ENCODE data around the gene SMAD6. TPM values are rescaled to one million over a fixed set of nuclear protein-coding genes. Genes with fewer than 3 reads are reported as not detected.
A peak's percentile ranks its signal among the peaks of the same experiment; 100 is the strongest.

The SMAD6 gene
- total RNA-seq, 4 donors from 2014 or later, result 9.4 to 18.9 (median 14.3) TPM

DNA sequence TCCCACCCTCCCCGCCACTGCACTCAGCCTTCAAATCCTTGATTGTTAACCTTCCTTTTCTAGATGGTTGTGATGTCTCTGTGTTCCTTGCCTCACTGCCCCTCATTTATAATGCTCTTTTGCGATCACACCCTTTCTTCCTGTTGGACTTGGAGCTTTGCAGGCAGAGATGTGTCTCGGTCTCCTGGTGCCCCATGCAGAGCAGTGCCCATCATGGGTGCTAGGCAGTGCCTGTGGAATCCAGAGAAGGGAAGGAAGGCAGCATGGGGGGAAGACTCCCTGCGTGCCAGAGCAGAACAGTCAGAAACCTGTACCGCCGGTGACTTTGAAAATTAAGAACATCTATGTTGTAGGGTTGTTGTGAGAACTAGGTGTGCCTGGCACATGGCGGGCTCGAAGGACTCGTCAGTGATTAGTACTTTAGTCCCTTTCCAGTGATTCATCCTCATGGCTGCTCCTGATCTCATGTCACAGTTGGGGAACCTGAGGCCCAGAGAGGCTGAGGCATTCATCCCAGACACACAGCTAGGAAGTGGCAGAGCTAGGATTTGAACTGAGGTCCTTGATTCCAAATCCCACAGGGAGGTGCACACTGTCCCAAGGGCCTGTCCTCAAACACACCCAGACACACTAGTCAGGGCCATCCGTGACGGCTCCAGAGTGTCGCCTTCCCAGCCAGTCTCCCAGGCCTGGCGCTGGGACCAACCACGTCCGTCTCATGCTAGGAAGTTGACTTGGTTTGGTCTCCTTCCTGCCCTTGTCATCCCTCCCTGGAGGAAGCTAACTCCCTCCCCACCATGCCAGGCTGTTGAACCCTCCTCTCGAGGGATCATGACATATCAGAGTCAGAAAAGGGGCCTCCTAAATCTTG, 58.3 kb downstream of the SMAD6 start:
- peak overlapping the region; percentile 64 to 73 (median 71) for H3K27ac ChIP-seq (replicated peaks in 1 of 4)
- DNase-seq (ENCODE audit: extremely low spot score), result no peak
- H3K36me3 ChIP-seq, result peaks cover 0 to 3% (median 0%) of the 10 kb centered on the region in 4 donors
- H3K9me3 ChIP-seq, result peaks cover 0 to 4% (median 3%) of the 10 kb centered on the region in 4 donors
- 89% methylated on average over 16 of the region's 16 CpGs for WGBS
- H3K4me3 ChIP-seq, result no peak overlapping the region
- no peaks in the 10 kb centered on the region for H3K27me3 ChIP-seq
- H3K4me1 ChIP-seq, result peaks cover 49 to 72% (median 56%) of the 10 kb centered on the region in 4 donors
- intact Hi-C loops (cut with DNase I), result no loop called here
- no peak for TF ChIP-seq POLR2AphosphoS5 (IDR thresholded peaks at IDR 0.05)
- TF ChIP-seq CTCF (IDR thresholded peaks at IDR 0.05), result no peak
- no peak for TF ChIP-seq POLR2A (IDR thresholded peaks at IDR 0.05; ENCODE audit: low read depth)
- no peak for TF ChIP-seq EP300 (IDR thresholded peaks at IDR 0.05)

DNA sequence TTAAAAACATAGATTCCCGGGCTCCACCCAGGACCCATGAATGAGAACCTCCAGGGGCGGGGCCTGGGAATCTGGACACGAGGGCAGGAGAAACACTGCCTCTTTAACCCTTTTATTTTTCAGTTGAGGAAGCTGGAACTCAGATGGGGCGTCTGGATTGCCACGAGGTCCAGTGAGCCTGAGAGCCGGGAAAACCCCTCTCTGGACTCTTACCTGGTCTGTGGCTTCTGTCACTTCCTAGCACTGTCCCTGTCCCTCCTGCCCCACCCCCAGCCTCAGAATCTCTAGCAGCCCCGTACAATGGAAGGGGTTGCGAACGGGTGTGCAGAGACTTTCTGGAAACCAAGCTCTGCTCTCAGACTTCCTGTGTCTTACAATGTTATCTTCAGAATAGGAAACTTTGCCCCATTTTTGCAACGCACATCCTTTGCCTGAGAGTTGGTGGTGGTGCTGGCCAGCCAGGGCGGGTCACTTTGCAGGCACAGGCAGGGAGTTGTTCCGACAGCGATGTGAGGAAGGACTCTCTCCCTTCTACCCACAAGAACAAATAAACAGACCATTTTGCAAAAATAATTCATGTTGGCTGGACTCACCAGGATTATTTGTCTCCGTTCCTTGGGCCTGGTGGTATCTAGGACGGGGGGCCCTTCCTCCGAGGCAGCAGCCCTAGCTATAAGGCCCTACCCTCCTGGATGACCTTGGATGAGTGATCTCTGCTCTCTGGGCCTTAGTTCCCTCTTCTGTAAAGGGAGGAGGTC, 59.1 kb downstream of the SMAD6 start:
- 43% methylated on average over 14 of the region's 16 CpGs for WGBS
- Histone ChIP-seq H3K9me3 (no peaks in the 10 kb centered on the region), H3K4me1 (peaks cover 57 to 80% (median 64%) of the 10 kb centered on the region in 4 donors), H3K36me3 (no peaks in the 10 kb centered on the region), H3K27ac (replicated peaks in 1 of 4) (peak overlapping the region; percentile 64 to 73 (median 71)), H3K4me3 (no peak overlapping the region), H3K27me3 (no peaks in the 10 kb centered on the region)
- intact Hi-C loops (cut with DNase I), result no loop called here
- TF ChIP-seq POLR2A (IDR thresholded peaks at IDR 0.05; ENCODE audit: low read depth), result no peak
- TF ChIP-seq POLR2AphosphoS5 (IDR thresholded peaks at IDR 0.05), result peak in 1 of 2 donors; percentile 26
- no peak for TF ChIP-seq CTCF (IDR thresholded peaks at IDR 0.05)
- DNase-seq (ENCODE audit: extremely low spot score), result no peak

GRCh38 chr15:66761726-66762595, 59.9 kb downstream of the SMAD6 start:
- TF ChIP-seq POLR2AphosphoS5 (IDR thresholded peaks at IDR 0.05) (no peak), POLR2A (IDR thresholded peaks at IDR 0.05; ENCODE audit: low read depth) (no peak), EP300 (IDR thresholded peaks at IDR 0.05) (no peak), CTCF (IDR thresholded peaks at IDR 0.05) (no peak)
- peaks cover 63 to 86% (median 71%) of the 10 kb centered on the region in 4 donors for H3K4me1 ChIP-seq
- H3K27me3 ChIP-seq, result no peaks in the 10 kb centered on the region
- no peaks in the 10 kb centered on the region for H3K36me3 ChIP-seq
- H3K9me3 ChIP-seq, result no peaks in the 10 kb centered on the region
- DNase-seq (ENCODE audit: extremely low spot score), result no peak
- H3K27ac ChIP-seq (replicated peaks in 1 of 4), result peak overlapping the region; percentile 64 to 73 (median 71)
- intact Hi-C loops (cut with DNase I), result no loop called here
- H3K4me3 ChIP-seq, result no peak overlapping the region
- 71% methylated on average over 17 of the region's 17 CpGs for WGBS

GRCh38 chr15:66763186-66764071, 61.4 kb downstream of the SMAD6 start:
- Histone ChIP-seq H3K27ac (replicated peaks in 1 of 4) (peak overlapping the region; percentile 64 to 73 (median 70)), H3K4me3 (no peak overlapping the region), H3K27me3 (no peaks in the 10 kb centered on the region), H3K36me3 (no peaks in the 10 kb centered on the region), H3K9me3 (no peaks in the 10 kb centered on the region), H3K4me1 (peaks cover 63 to 82% (median 69%) of the 10 kb centered on the region in 4 donors)
- intact Hi-C loops (cut with DNase I), result no loop called here
- TF ChIP-seq CTCF (IDR thresholded peaks at IDR 0.05) (no peak), POLR2AphosphoS5 (IDR thresholded peaks at IDR 0.05) (peak in 1 of 2 donors; percentile 44)
- DNase-seq (ENCODE audit: extremely low spot score), result no peak
- 43% methylated on average over 11 of the region's 23 CpGs for WGBS
